ENCODE measurements around the gene ZFYVE26.

GRCh38 chr14:67746927-67747326 is 69.5 kb downstream of the ZFYVE26 start:
- TF ChIP-seq POLR2AphosphoS5 (IDR thresholded peaks at IDR 0.05; ENCODE audit: borderline replicate concordance, low read depth, low read length) = no peak
- TF ChIP-seq EZH2 (IDR thresholded peaks at IDR 0.05) = no peak
